HEK293 (cell line): Measurements from ENCODE around the gene ARHGEF7.

Experiments used
- KLF16 ChIP-seq: fragments of 450-650 bp; formaldehyde crosslinking; IDR thresholded peaks from 2 replicates; pipeline ENCODE4 v1.5.1; 2017; ENCODE audit warnings: missing biosample characterization, missing genetic modification characterization
- YY2 ChIP-seq: fragments of 450-650 bp; formaldehyde crosslinking; IDR thresholded peaks from 2 replicates; pipeline ENCODE4 v1.5.1; 2016; ENCODE audit warnings: missing biosample characterization, missing genetic modification characterization
- ZNF138 ChIP-seq: fragments of 450-650 bp; formaldehyde crosslinking; IDR thresholded peaks from 2 replicates; pipeline ENCODE4 v1.5.1; 2016; ENCODE audit warnings: missing biosample characterization, missing genetic modification characterization, borderline replicate concordance
- ZNF18 ChIP-seq: fragments of 450-650 bp; formaldehyde crosslinking; IDR thresholded peaks from 2 replicates; pipeline ENCODE4 v1.5.1; 2016; ENCODE audit warnings: missing biosample characterization, missing genetic modification characterization
- ZNF670 ChIP-seq: fragments of 450-650 bp; formaldehyde crosslinking; IDR thresholded peaks from 2 replicates; pipeline ENCODE4 v1.5.1; 2016; ENCODE audit warnings: missing biosample characterization, missing genetic modification characterization, low read depth
- TF ChIP-seq, protein P1 (sequence below): fragments of 450-650 bp; formaldehyde crosslinking; IDR thresholded peaks from 2 replicates; pipeline ENCODE4 v1.5.1; 2016; ENCODE audit warnings: missing biosample characterization, missing genetic modification characterization, borderline replicate concordance
- TF ChIP-seq, protein P2 (sequence below): fragments of 450-650 bp; formaldehyde crosslinking; IDR thresholded peaks from 2 replicates; pipeline ENCODE4 v1.5.1; 2016; ENCODE audit warnings: missing biosample characterization, missing genetic modification characterization

GRCh38 chr13:111262715-111263114 is 147.6 kb downstream of the ARHGEF7 start:
- TF ChIP-seq ZNF18 (tag by site-specific recombination) (no peak), KLF16 (no peak), ZNF138 (tag by site-specific recombination) (no peak), ZNF670 (tag by site-specific recombination) (no peak), YY2 (tag by site-specific recombination) (no peak)
- TF ChIP-seq, protein P1, sequence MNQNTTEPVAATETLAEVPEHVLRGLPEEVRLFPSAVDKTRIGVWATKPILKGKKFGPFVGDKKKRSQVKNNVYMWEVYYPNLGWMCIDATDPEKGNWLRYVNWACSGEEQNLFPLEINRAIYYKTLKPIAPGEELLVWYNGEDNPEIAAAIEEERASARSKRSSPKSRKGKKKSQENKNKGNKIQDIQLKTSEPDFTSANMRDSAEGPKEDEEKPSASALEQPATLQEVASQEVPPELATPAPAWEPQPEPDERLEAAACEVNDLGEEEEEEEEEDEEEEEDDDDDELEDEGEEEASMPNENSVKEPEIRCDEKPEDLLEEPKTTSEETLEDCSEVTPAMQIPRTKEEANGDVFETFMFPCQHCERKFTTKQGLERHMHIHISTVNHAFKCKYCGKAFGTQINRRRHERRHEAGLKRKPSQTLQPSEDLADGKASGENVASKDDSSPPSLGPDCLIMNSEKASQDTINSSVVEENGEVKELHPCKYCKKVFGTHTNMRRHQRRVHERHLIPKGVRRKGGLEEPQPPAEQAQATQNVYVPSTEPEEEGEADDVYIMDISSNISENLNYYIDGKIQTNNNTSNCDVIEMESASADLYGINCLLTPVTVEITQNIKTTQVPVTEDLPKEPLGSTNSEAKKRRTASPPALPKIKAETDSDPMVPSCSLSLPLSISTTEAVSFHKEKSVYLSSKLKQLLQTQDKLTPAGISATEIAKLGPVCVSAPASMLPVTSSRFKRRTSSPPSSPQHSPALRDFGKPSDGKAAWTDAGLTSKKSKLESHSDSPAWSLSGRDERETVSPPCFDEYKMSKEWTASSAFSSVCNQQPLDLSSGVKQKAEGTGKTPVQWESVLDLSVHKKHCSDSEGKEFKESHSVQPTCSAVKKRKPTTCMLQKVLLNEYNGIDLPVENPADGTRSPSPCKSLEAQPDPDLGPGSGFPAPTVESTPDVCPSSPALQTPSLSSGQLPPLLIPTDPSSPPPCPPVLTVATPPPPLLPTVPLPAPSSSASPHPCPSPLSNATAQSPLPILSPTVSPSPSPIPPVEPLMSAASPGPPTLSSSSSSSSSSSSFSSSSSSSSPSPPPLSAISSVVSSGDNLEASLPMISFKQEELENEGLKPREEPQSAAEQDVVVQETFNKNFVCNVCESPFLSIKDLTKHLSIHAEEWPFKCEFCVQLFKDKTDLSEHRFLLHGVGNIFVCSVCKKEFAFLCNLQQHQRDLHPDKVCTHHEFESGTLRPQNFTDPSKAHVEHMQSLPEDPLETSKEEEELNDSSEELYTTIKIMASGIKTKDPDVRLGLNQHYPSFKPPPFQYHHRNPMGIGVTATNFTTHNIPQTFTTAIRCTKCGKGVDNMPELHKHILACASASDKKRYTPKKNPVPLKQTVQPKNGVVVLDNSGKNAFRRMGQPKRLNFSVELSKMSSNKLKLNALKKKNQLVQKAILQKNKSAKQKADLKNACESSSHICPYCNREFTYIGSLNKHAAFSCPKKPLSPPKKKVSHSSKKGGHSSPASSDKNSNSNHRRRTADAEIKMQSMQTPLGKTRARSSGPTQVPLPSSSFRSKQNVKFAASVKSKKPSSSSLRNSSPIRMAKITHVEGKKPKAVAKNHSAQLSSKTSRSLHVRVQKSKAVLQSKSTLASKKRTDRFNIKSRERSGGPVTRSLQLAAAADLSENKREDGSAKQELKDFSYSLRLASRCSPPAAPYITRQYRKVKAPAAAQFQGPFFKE (tag by site-specific recombination) = no peak
- TF ChIP-seq, protein P2, sequence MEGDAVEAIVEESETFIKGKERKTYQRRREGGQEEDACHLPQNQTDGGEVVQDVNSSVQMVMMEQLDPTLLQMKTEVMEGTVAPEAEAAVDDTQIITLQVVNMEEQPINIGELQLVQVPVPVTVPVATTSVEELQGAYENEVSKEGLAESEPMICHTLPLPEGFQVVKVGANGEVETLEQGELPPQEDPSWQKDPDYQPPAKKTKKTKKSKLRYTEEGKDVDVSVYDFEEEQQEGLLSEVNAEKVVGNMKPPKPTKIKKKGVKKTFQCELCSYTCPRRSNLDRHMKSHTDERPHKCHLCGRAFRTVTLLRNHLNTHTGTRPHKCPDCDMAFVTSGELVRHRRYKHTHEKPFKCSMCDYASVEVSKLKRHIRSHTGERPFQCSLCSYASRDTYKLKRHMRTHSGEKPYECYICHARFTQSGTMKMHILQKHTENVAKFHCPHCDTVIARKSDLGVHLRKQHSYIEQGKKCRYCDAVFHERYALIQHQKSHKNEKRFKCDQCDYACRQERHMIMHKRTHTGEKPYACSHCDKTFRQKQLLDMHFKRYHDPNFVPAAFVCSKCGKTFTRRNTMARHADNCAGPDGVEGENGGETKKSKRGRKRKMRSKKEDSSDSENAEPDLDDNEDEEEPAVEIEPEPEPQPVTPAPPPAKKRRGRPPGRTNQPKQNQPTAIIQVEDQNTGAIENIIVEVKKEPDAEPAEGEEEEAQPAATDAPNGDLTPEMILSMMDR (tag by site-specific recombination) = no peak
